H1 (cell line): ENCODE data around the gene SHROOM3. TPM values are rescaled to one million over a fixed set of nuclear protein-coding genes. Genes with fewer than 3 reads are reported as not detected.

Experiments
- EGR1 ChIP-seq: IDR thresholded peaks from 2 replicates; pipeline ENCODE4 v1.6.1; 2011; ENCODE audit warnings: low read depth, low read length, borderline replicate concordance
- EZH2 ChIP-seq: fragments of 200-600 bp; sonication (generic); IDR thresholded peaks from 2 replicates; pipeline ENCODE4 v1.7.1; 2012; ENCODE audit warnings: low read depth, mild to moderate bottlenecking, moderate library complexity, low read length, inconsistent platforms; ENCODE audit not compliant: severe bottlenecking
- ZNF274 ChIP-seq: IDR thresholded peaks from 2 replicates; pipeline ENCODE4 v1.7.0; 2012; ENCODE audit warnings: low read length, borderline replicate concordance; ENCODE audit errors: extremely low read depth
- polyA plus RNA-seq, 7 experiments: library from polyadenylated mRNA; depleted of rRNA in 3 of 7; stranded (reverse) in 5 of 7; unstranded in 2 of 7; fragments of >200 nt in 5 of 7; fragments of 200-250 nt in 2 of 7; gene quantifications; 1 replicate in 5 of 7; 2 replicates in 1 of 7; 4 replicates in 1 of 7; pipeline versions ENCODE4 v1.2.1 to v1.2.3, GENCODE V29; 2011 to 2013; ENCODE audit warnings: missing spikeins in 2 of 7, mixed read lengths in 2 of 7
- total RNA-seq: library from RNA; stranded (reverse); fragmentation: NEBNext Ultra II Directional; extraction: Animal tissue kit (Norgen Biotek cat#: 25700); gene quantifications from 2 replicates; pipeline ENCODE4 v1.2.1, GENCODE V29; 2021
- TF ChIP-seq, protein P1 (sequence below): fragments of 300-600 bp; sonication (generic); IDR thresholded peaks from 2 replicates; pipeline ENCODE4 v1.7.1; 2012; ENCODE audit warnings: low read length, moderate library complexity, mild to moderate bottlenecking, inconsistent platforms; ENCODE audit not compliant: insufficient replicate concordance

SHROOM3 gene
- total and polyA plus RNA-seq, 2 of the 8 experiments (the other 6 are each of a cell fraction or from before 2014, with no cell fraction given): 15.8 to 34.0 TPM

GRCh38 chr4:76741663-76742020 is 306.6 kb downstream of the SHROOM3 start (continued):
- TF ChIP-seq, protein P1, sequence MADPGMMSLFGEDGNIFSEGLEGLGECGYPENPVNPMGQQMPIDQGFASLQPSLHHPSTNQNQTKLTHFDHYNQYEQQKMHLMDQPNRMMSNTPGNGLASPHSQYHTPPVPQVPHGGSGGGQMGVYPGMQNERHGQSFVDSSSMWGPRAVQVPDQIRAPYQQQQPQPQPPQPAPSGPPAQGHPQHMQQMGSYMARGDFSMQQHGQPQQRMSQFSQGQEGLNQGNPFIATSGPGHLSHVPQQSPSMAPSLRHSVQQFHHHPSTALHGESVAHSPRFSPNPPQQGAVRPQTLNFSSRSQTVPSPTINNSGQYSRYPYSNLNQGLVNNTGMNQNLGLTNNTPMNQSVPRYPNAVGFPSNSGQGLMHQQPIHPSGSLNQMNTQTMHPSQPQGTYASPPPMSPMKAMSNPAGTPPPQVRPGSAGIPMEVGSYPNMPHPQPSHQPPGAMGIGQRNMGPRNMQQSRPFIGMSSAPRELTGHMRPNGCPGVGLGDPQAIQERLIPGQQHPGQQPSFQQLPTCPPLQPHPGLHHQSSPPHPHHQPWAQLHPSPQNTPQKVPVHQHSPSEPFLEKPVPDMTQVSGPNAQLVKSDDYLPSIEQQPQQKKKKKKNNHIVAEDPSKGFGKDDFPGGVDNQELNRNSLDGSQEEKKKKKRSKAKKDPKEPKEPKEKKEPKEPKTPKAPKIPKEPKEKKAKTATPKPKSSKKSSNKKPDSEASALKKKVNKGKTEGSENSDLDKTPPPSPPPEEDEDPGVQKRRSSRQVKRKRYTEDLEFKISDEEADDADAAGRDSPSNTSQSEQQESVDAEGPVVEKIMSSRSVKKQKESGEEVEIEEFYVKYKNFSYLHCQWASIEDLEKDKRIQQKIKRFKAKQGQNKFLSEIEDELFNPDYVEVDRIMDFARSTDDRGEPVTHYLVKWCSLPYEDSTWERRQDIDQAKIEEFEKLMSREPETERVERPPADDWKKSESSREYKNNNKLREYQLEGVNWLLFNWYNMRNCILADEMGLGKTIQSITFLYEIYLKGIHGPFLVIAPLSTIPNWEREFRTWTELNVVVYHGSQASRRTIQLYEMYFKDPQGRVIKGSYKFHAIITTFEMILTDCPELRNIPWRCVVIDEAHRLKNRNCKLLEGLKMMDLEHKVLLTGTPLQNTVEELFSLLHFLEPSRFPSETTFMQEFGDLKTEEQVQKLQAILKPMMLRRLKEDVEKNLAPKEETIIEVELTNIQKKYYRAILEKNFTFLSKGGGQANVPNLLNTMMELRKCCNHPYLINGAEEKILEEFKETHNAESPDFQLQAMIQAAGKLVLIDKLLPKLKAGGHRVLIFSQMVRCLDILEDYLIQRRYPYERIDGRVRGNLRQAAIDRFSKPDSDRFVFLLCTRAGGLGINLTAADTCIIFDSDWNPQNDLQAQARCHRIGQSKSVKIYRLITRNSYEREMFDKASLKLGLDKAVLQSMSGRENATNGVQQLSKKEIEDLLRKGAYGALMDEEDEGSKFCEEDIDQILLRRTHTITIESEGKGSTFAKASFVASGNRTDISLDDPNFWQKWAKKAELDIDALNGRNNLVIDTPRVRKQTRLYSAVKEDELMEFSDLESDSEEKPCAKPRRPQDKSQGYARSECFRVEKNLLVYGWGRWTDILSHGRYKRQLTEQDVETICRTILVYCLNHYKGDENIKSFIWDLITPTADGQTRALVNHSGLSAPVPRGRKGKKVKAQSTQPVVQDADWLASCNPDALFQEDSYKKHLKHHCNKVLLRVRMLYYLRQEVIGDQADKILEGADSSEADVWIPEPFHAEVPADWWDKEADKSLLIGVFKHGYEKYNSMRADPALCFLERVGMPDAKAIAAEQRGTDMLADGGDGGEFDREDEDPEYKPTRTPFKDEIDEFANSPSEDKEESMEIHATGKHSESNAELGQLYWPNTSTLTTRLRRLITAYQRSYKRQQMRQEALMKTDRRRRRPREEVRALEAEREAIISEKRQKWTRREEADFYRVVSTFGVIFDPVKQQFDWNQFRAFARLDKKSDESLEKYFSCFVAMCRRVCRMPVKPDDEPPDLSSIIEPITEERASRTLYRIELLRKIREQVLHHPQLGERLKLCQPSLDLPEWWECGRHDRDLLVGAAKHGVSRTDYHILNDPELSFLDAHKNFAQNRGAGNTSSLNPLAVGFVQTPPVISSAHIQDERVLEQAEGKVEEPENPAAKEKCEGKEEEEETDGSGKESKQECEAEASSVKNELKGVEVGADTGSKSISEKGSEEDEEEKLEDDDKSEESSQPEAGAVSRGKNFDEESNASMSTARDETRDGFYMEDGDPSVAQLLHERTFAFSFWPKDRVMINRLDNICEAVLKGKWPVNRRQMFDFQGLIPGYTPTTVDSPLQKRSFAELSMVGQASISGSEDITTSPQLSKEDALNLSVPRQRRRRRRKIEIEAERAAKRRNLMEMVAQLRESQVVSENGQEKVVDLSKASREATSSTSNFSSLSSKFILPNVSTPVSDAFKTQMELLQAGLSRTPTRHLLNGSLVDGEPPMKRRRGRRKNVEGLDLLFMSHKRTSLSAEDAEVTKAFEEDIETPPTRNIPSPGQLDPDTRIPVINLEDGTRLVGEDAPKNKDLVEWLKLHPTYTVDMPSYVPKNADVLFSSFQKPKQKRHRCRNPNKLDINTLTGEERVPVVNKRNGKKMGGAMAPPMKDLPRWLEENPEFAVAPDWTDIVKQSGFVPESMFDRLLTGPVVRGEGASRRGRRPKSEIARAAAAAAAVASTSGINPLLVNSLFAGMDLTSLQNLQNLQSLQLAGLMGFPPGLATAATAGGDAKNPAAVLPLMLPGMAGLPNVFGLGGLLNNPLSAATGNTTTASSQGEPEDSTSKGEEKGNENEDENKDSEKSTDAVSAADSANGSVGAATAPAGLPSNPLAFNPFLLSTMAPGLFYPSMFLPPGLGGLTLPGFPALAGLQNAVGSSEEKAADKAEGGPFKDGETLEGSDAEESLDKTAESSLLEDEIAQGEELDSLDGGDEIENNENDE: no peak
- TF ChIP-seq ZNF274: no peak
- no peak for TF ChIP-seq EGR1
- TF ChIP-seq EZH2: no peak
